GM12878 (cell line): ENCODE data around the gene USP38.

Experiments used
- CEBPZ ChIP-seq: fragments of 150-350 bp; IDR thresholded peaks from 2 replicates; pipeline ENCODE4 v1.6.1; 2016; ENCODE audit warnings: low read depth, low read length
- CTCF ChIP-seq, 3 experiments: IDR thresholded peaks in 2 of 3; conservative IDR thresholded peaks in 1 of 3; 2 replicates each; pipeline ENCODE4 v1.5.1; 2011; ENCODE audit warnings: low read depth in 3 of 3, low read length in 3 of 3, mild to moderate bottlenecking in 3 of 3, control low read depth in 2 of 3, moderate library complexity in 2 of 3, inconsistent platforms in 1 of 3, mixed read lengths in 1 of 3; ENCODE audit not compliant: control insufficient read depth in 2 of 3, insufficient read depth in 1 of 3; ENCODE audit errors: extremely low read depth in 1 of 3
- EZH2 ChIP-seq: IDR thresholded peaks from 2 replicates; pipeline ENCODE4 v1.6.1; 2012; ENCODE audit warnings: low read depth, mild to moderate bottlenecking, control low read depth, inconsistent platforms, low read length, borderline replicate concordance; ENCODE audit not compliant: control insufficient read depth
- HDAC6 ChIP-seq: fragments of 200-600 bp; sonication (generic); IDR thresholded peaks from one replicate; pipeline ENCODE4 v1.8.0; 2017; ENCODE audit warnings: antibody characterized with exemption; ENCODE audit not compliant: unreplicated experiment
- HDGF ChIP-seq: fragments of 450-650 bp; IDR thresholded peaks from 2 replicates; pipeline ENCODE4 v1.6.1; 2016; ENCODE audit warnings: antibody characterized with exemption
- IRF5 ChIP-seq: fragments of 450-650 bp; IDR thresholded peaks from 2 replicates; pipeline ENCODE4 v1.6.1; 2017; ENCODE audit warnings: borderline replicate concordance
- KDM1A ChIP-seq: fragments of 200-600 bp; sonication (generic); IDR thresholded peaks from 2 replicates; pipeline ENCODE4 v1.6.1; 2016; ENCODE audit warnings: borderline replicate concordance
- NFIC ChIP-seq: IDR thresholded peaks from 2 replicates; pipeline ENCODE4 v1.6.1; 2012; ENCODE audit warnings: low read depth, mild to moderate bottlenecking, inconsistent platforms, low read length, moderate library complexity
- NFXL1 ChIP-seq: fragments of 450-650 bp; IDR thresholded peaks from 2 replicates; pipeline ENCODE4 v1.6.1; 2017; ENCODE audit warnings: antibody characterized with exemption, mild to moderate bottlenecking, borderline replicate concordance
- NRF1 ChIP-seq: conservative IDR thresholded peaks from 2 replicates; pipeline ENCODE4 v1.6.1; 2011; ENCODE audit warnings: mild to moderate bottlenecking, low read depth, low read length, improper control_type of control experiment
- REST ChIP-seq: IDR thresholded peaks from 2 replicates; pipeline ENCODE4 v1.6.1; 2012; ENCODE audit warnings: mild to moderate bottlenecking, low read depth, low read length
- USF2 ChIP-seq: IDR thresholded peaks from 2 replicates; pipeline ENCODE4 v1.6.1; 2011; ENCODE audit warnings: low read depth, low read length, improper control_type of control experiment, borderline replicate concordance
- ZZZ3 ChIP-seq: IDR thresholded peaks from 2 replicates; pipeline ENCODE4 v1.6.1; 2011; ENCODE audit warnings: low read depth; ENCODE audit not compliant: control insufficient read depth, insufficient read length

- TF ChIP-seq REST = no peak
- TF ChIP-seq NFIC = no peak
- TF ChIP-seq HDGF = no peak
- no peak for TF ChIP-seq HDAC6
- no peak for TF ChIP-seq NRF1
- no peak for TF ChIP-seq CTCF (IDR thresholded peaks at IDR 0.05 in 2 of 3, conservative IDR thresholded peaks at IDR 0.05 in 1 of 3; ENCODE audit: control insufficient read depth in 2 of 3, extremely low read depth in 1 of 3, insufficient read depth in 1 of 3, low read depth in 3 of 3, low read length in 3 of 3)
- TF ChIP-seq EZH2 = no peak
- no peak for TF ChIP-seq USF2
- no peak for TF ChIP-seq IRF5
- no peak for TF ChIP-seq KDM1A
- no peak for TF ChIP-seq CEBPZ
- no peak for TF ChIP-seq NFXL1
- TF ChIP-seq ZZZ3 = no peak
Observed at GRCh38 chr4:143232277-143232676, 47.6 kb downstream of the USP38 start.
